MM.1S (cell line): Measurements from ENCODE around the gene RRP1.

Source experiments
- EZH2 ChIP-seq: fragments of 300-600 bp; sonication (generic); optimal IDR thresholded peaks from 2 replicates; pipeline ENCODE3; 2017; ENCODE audit warnings: low read depth, mild to moderate bottlenecking, antibody characterized with exemption, low read length, mixed read lengths
- TF ChIP-seq, protein P1 (sequence below): fragments of 300-600 bp; sonication (generic); IDR thresholded peaks from 2 replicates; pipeline ENCODE4 v1.5.1; 2016; ENCODE audit warnings: antibody characterized with exemption, low read length, mixed read lengths

DNA sequence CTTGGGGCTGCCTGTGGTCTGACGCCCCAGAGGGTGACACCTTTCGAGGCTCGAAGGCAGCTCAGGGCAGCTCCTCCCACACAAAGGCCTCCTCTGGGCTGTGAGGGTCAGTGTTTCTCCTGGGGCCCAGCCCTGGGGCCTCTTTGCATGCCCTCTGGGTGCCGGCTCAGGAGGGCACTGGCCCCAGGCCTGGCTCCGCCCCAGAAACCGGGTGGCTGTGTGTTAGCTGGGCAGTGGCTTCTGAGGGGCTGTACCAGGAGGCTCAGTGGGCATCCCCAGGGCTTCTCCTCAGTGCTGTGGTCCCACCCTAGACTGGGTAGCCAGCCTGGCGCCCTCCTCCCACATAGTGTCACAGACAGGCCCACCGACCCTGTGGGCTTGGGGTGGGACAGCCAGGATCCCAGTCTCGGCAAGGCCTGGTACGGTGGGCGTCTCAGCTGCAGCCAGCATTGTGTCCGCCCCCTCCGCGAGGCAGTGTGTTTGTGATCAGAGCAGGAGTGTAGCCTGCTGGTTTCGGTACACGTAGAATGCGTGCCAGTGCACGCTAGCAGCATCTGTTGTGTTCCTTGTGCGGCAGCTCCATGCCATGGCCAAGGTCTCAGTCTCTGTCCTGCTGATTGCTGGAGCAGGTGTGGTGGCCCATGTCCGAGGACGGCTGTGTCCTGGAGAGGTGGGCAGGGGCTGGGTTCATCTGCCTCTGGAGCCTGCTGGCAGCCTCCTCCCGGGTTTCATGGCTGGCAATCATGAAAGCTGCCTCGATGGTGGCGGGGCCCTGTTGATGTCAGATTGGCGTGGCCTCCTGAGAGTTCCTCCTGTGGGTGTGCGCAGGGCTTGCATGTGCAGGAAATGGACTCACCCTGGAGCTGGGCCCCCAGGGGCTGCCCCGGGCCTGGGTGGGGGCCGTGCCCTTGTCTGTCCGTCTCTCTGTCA, 28.0 kb downstream of the RRP1 start:
- TF ChIP-seq, protein P1, sequence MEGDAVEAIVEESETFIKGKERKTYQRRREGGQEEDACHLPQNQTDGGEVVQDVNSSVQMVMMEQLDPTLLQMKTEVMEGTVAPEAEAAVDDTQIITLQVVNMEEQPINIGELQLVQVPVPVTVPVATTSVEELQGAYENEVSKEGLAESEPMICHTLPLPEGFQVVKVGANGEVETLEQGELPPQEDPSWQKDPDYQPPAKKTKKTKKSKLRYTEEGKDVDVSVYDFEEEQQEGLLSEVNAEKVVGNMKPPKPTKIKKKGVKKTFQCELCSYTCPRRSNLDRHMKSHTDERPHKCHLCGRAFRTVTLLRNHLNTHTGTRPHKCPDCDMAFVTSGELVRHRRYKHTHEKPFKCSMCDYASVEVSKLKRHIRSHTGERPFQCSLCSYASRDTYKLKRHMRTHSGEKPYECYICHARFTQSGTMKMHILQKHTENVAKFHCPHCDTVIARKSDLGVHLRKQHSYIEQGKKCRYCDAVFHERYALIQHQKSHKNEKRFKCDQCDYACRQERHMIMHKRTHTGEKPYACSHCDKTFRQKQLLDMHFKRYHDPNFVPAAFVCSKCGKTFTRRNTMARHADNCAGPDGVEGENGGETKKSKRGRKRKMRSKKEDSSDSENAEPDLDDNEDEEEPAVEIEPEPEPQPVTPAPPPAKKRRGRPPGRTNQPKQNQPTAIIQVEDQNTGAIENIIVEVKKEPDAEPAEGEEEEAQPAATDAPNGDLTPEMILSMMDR = no peak
- no peak for TF ChIP-seq EZH2
